Activated T-cell treated with anti-CD3 and anti-CD28 coated beads, Interleukin-2, amount 50 U/mL, for 1 hour (primary cell): ENCODE data around the gene DSCAML1.

ENCODE experiments used
- DNase-seq: peaks from one replicate; pipeline ENCODE4 v3.0.0-alpha.2; 2020

DSCAML1 gene

DNA sequence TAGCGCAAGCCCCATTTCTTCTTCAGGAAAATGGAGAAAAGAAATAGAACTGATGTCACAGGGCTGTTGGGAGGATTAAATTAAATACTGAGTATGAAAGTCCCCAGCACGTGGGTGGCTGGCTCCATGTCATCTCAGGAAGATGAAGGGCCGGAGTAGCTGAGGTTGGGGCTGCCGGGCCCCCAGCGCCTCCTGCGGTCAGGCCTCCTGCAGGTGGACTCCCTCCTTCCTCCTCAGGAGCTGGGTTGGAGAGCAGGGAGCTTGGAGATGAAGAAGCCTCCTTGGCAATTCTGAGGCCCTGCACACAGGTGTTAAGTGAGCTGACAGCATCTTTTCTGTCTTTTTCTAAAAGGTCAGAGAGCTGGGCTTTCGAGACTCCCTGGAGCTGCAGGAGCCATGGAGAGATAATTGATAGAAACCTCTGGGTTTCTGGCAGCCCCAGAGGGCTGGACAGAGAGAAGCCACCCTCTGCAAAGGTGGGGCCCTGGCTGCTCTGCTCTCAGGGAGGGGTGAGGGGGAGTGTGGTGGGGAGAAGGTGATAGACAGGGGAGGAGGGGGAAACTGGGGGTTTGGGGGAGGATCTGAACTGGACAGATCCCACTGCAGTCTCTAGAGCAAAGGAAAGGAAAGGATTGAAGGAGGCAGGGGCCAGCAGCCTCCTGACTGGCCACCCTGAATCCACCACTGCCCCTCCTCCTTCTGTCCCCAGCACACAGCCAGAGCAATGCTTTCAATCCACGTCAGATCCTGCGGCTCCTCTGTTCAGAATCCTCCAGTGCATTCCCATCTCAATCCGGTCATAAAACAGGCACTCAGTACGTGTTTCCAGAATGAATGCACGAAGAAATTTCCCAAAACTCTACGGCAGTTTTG is 258.5 kb downstream of the DSCAML1 start:
- no peak for DNase-seq

DNA sequence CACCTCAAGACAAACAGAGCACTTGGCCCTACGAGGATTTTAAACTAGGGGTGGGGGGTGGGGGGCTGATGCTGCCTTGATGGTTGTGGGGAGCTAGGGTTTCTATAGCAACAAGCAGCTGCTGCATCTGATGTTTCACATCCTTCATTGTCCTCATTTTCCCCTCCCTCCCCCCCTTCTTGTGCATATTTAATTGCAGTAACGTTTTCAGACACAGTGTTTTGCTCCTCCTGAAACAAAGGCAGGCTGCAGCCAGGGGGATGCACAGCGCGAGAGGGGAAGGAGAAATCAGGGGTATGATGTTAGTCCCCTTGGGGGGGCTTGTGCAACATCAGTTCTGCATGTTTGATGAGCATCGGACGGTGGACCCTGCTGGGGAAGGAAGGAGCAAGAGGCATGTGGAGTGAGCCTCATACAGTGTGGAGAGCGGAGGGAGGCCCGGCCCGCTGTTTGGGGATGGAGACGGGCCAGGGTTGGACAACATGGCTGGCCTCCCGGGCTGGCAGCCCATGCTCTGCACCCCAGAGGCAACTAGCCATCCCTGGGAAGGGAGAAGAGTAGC is 261.1 kb downstream of the DSCAML1 start:
- no peak for DNase-seq

DNA sequence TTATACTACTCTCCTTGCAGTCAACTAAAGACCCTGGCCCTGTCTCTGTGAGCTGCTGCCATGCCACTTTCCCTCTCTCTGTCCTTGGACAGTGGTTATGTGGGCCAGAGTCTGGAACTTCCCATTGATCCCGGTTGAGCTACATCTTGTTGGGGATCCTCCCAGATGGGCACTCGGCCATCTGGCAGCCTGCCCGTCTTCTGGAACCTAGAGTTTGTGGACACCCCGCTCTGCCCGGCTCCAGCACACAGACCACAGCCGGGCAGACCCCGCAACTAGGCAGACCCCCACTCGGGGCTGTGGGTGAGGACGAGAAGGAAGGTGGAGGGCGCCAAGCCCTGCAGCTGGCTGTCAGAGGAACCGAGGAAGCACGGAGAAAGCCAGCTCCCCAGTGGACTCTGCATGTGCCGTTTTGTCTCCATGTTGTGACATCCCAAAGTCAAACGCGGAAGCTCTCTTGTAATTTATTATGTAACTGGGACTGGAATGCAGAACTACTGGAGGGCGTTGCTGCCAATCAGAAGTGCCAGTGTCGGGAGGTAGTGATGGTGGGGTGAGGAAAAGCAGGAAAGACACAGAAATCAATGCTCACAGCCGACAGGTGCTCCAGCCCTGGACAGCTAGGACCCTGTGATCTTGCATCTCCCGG is 261.7 kb downstream of the DSCAML1 start:
- DNase-seq = no peak

DNA sequence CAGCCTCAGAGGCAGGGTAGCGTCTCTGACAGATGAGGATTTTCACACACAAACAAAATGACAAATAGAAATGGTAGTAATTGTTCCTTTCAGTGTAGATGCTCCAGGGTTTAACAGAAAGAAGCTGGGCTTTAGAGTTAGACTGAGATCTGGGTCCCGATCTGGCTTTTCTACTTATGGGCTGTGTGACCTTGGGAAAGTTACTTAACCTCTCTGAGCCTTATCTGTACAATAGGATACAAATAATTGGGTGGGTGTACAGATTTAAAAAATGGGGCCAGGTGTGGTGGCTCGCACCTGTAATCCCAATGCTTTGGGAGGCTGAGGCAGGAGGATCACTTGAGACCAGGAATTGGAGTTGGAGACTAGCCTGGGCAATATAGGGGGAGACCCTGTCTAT is 264.4 kb downstream of the DSCAML1 start:
- DNase-seq = no peak

DNA sequence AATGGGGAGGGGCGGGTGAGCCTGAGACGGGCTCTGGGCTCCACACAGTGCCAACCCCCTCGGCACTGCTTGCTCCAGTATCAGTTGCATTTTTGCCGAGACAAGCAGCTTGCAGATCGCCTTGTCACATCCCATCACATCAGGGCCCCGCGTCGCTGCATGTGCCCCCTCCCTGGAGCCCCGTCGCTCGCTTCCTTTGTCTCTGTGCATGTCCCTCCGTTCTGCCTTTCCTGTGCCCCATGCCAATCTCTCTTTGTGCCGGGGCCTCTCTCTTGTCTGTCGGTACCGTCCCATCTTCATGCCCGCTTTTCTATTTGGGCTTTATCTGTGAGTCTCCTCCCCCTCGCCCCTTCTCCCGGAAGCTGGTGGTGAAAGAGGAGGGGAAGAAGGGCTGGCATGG is 267.2 kb downstream of the DSCAML1 start:
- DNase-seq = no peak

DNA sequence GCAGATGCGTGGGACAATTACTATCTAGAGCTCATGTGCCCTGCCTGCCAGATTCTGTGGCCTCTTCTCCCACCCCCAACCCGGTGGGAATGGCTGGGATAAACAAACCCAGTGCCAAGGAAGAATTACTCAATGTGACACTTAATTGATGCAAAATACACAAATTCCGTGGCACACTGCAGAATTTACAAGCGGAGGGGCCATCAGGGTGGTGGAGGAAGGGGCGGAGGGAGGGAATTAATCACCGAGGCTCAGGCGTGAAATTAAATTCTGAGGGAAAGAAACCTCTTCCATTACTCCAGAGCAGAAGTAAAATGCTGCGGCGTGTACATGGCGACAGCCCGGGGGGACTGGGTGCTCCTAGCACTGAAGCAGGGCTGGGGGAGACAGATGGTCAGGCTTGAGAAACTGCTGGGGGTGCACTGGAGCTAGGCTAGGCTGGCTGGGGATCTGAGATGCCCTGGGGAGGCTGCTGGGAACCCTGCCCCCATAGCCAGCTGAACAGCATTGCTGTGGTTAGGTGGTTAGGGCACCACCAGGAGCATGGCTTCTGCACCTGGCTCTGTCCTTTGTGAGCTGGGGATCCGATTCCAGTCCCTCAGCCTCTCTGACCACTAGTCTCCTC is 268.8 kb downstream of the DSCAML1 start:
- DNase-seq = no peak

DNA sequence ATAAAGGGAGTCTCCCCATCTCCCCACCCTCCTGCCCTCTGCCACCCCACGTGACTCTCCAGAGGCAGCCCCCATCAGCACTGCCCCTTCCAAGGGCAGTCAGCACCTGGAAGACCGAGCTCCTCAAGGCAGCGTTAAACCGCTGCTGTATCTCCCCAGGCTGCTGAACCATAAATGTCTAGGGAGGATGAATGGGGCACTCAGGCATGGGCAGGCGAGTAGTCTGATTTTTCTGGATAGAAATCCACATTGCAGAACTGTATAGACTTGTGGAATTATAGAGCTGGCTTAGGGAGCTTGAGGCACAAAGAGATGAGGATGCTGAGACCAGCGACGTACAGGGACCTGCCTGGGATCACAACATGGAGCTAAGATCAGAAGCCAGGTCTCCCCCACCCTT is 269.7 kb downstream of the DSCAML1 start:
- no peak for DNase-seq

DNA sequence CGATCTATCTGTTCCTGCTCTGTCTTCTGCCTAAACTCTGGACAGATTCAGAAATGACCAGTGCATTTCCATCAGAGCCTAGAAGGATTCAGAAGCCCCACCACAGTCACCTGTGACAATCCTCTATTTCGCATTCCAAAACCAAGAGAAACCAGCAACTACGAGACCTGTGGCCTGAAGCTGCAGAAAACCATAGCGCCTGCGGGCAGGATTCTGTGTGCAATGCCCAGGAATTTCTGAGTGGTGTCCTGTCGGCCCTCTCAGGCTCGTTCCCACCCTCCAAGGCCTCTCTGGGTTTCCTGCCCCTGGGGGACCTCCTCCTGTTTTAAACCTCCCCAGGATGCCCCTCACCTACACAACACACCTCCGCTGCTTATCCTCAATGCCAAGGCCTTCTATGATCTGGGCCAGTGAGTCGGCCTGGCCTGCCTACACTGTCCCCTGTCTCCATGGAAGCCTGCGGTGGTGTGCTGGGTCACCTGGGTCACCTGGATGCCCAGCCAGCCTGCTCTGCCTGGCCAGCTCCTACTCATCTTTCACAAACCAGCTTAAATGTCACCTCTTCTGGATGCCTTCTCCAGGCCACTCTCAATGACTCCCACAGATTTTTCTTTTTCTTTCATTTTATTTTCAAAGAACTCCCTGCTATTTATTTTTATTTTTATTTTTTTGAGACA is 271.0 kb downstream of the DSCAML1 start:
- DNase-seq = no peak

DNA sequence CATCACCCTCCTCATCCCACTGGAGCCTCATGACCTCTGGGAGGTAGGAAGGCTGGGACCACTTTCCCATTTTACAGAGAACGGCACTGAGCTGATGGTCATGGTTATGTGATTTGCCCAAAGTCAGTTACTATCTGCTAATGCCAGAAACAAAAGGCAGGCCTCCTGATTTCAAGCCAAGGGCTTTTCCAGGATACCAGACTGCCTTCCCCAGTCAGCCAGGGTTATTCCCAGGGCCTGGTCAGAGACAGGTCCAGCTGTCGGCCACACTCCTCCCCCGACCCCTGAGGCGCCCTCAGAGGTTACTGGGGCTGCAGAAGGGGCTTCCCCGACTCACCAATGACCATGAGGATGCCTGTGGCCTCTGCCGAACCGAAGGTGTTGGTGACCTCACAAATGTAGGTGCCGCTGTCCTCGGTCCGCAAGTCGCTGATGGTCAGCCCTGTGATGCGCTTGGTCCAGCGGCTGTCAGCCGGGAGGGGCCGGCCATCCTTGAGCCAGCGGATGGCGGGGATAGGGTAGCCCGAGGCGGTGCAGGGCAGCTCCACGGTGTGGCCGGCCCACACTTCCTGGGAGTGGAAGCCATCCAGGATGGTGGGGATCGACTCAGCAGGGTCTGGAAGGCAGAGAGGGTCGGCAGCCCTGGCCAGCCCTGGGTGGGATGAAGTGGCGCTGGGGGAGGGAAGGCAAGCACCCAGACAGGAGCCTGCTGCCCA is 272.4 kb downstream of the DSCAML1 start:
- DNase-seq = no peak

DNA sequence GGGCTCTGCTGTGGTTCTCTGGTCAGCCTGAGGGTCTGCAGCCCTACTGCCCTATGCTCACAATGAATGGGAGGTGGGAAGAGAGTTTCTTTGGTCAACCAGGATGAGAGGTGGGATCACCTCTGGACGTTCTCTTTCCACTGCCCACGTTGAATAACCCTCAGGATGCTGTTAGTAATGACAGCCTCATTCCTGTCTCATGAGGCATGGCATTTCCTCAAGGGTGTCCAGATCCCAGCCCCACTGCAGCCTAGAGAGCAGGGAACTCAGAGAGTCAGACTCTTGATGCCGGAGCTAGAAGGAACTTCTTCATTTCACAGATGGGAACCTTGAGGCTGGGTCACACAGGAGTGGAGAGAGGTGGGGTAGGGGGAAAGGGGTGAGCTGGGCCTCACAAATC is 273.3 kb downstream of the DSCAML1 start:
- DNase-seq = no peak

DNA sequence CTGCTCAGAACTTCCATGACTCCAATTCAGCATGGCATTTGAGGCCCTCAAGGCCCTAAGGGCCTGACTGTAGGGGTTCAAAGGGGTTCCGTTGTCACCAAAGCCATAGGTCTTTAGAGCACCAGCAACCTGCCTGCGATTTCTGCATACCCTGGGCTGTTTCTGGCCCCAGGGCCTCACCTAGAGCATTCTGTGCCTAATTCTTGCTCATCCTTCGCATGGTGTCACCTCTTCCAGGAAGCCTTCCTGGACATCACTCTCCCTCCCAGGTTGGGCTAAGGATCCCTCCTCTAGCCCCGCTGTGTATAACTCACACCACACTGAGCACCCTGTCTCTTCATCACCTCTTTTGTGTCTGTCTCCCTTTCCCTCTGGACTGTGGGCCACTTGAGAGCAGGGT is 275.0 kb downstream of the DSCAML1 start:
- no peak for DNase-seq

DNA sequence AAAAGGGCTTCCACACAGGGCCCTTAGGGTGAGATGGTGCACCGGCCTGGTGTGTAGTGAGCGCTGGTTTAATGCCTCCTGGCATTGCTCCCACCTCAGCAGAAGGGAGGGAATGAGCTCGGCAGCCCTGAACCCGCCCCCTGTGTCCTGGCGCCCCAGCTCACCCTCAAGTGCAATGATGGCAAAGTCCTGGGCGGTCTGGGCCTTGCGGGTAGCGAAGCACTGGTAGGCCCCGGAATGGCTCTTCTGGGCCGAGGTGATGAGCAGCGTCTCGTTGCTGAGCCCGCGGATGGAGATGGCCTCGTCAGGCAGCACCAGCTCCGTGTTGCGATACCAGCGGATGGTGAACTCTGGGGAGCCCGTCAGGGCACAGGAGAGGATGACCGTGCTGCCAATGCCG is 276.1 kb downstream of the DSCAML1 start:
- no peak for DNase-seq

DNA sequence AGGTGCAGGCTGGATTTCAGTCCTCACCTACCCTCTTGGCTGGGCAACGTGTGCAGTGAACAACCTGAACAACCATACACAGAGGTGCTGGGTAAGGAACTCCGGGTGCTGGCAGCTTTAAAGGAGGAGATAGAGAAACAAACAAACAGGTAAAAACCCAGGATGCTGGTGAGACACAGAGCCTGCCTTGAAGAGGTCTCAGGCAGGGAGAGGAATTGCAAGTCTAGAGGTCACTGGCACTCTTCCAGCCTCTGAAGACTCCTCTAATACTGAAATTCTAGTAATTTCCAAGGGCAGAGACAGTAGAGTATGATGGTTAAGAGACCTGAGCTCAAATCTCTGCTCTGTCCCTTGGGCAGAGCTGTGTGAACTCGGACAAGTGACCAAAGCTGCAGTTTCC is 276.8 kb downstream of the DSCAML1 start:
- no peak for DNase-seq

DNA sequence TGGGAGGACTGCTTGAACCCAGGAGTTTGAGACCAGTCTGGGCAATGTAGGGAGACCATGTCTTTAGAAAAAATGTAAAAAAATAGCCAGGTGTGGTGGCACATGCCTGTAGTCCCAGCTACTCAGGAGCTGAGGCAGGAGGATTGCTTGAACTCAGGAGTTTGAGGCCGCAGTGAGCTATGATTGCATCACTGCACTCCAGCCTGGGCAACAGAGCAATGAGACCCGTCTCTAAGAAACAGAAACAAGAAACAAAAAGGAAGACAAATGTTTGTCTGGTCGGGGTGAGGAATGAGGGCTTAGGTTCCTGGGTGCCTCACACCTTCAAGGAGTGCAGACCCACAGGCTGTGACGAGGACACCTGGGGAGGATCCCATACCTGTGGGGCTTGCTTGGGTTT is 277.4 kb downstream of the DSCAML1 start:
- no peak for DNase-seq

DNA sequence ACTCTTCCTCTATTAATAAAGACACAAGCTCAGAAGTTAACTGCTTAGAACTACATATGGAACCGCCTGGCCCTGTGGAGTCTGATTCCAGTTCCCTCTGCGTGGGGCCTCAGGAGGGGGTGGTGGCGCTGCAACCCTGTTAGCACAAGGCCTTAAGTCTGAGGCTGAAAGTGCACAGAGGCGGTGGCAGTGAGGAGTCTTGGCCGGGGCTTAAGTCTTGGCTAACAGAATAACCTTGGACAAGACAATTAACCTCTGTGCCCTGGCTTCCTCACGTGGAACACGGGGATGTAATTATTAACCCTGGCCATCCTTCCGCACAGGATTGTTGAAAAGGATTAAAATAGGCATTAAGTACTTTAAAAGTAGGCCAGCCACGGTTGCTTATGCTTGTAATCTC is 277.8 kb downstream of the DSCAML1 start:
- no peak for DNase-seq

DNA sequence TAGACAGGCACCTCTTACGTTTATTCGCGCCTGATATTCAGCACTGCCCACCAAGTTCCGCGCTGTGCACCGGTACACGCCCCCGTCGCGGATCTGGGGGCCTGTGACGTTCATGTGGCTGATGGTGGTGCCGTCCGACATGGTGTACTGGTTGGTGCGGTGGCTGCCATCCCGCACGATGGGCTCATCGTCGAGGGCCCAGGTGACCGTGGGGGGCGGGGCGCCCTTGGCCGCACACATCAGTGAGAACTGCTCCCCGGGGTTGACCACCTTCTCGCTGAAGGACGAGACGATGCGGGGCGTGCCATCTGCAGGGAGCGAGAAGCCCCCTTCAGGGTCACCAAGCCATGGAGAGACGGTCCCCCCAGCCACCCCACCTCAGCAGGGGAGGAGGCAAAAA is 278.6 kb downstream of the DSCAML1 start:
- DNase-seq = no peak

DNA sequence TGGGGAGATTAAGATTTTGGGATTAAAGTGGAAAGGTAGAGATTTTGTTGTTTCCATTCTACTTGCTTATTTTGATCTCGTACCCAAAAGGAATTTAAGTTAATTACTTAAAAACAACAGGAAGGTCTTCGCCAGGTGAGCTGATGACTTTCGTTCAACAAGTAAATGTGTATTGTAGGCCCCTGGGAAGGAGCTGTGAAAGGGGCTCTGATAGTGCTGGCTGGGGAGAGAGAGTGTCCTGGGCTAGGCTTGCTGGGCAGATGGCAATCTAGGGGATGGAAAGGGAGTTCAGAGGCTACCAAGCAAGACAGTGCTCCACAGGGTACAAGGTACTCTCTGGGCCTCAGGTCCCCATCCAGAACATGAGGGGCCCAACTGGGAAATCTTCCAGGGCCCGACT is 279.9 kb downstream of the DSCAML1 start:
- DNase-seq = no peak

DNA sequence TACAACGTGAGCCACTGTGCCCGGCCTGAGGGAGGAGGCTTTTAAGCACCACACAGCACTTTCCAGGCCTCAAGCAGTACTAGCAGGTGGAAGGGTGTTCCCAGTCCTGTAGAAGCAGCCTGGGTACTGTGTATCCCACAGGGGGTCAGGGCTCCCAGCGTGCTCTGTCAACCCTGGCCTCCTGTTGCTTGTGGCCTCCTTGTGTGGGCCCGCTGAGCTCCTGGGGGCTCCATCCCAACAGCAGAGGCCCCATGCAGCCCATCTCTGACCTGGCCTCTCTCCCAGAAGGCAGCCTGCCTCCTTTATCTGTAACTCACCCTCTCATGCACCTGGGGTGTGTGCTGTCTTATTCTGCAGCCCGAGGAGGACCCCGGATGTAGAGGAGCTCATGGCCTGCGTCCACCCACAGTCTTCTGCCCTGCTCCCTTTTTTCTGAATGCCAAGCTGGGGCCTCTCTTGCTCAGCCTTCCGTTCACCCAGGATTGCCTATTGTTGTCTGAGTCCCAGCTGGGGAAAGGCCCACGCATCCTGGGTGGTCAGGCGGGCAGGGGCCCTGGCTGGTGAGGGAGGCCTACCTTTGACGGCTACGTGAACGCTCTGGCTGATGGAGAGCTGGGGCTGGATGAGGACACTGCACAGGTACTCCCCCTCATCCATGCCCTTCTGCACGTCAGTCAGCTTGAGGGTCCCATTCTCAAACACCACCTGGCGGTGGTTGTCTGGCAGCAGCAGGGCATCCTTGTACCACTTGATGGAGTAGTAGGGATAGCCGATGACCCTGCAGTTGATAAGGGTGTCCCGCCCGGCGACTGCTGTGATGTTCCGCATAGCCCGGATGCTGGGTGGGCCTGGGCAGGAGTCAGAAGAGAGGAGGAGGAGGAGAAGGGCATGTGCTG is 280.9 kb downstream of the DSCAML1 start:
- no peak for DNase-seq

DNA sequence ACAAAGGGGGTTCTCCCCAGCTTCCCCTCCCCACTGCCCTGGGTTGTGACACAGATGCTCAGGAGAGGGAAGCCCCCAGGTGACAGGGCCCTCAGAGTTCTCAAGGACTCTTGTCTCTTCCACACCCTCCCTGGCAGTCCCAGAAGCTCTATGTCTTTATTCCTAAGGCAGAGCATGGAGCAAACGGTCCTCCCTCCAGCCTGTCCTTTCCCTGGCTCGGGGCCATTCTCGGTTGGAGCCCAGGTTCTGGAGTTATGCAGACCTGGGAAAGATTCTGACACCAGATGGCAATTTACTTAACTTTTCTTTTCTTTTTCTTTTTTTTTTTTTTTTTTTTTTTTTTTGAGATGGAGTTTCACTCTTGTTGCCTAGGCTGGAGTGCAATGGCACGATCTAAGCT is 282.8 kb downstream of the DSCAML1 start:
- no peak for DNase-seq

DNA sequence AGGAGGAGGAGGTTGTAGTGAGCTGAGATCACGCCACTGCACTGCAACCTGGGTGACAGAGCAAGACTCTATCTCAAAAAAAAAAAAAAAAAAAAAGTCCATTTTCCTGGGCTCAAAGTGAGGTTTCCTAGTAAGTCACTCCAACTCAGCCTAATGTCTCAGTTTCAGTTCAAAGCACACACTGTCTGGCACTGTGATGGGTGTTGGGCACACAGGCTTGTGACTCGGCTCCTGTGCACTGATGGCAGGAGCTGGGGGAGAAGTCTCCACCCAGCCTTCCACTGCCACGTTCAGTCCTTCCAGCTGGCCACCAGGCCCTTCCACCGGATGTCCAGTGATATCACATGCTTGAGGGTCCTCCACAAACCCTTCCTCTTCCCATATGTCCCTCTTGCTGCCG is 283.4 kb downstream of the DSCAML1 start:
- no peak for DNase-seq

DNA sequence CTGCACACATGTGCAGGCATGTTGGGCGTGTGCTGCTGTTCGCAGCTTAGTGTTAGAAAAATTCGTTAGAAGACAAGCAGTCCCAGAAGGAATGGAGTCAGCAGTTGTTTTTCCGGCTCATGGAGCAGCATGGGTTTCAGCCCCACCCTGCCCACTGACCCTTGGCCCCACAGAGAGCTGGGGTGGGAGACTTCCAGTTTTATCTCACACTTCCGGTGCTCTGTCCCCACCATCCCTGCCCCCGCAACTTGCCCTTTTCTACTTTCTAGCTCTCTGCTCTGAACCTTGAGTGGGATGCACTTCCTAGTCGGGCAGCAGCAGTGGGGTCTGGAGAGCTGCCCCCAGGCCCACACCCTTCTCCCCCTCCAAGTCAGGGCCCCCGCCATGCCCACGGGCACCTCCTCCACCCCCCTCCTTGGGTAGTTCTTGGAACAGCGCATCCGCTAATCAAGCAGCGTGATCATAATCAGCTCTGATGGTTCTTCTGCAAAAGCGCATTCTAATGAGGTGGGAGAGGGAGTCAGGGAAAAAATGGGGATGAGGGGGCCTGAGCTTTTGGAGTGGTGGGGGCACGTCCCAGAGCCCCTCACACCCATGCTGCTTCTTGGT is 285.0 kb downstream of the DSCAML1 start:
- no peak for DNase-seq
